Stimulated activated CD4-positive, alpha-beta T cell treated with anti-CD3 and anti-CD28 coated beads, Interleukin-2, amount 100 ng/mL, for 48 hours (primary cell): ENCODE results near the gene TBL1X.

Source experiments
- DNase-seq, 2 donors: peaks; one replicate each; pipeline ENCODE4 v3.0.0-alpha.2; 2020

The TBL1X gene

DNA sequence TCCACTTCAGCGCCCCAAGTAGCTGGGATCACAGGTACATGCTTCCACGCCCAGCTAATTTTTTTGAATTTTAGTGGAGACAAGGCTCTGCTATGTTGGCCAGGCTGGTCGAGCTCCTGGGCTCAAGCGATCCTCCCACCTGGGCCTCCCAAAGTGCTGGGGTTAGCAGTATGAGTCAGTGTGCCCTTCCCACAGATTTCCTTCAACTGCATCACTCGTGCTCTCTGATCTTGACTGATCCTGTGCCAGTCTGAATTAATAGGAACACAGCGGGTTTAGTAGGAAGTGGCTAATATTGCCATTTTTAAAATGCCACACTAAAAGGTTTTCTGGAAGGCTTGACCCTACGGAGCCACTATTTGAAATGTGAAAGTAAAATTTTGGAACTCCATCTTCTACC is 317.1 kb downstream of the TBL1X start:
- DNase-seq: no peak

DNA sequence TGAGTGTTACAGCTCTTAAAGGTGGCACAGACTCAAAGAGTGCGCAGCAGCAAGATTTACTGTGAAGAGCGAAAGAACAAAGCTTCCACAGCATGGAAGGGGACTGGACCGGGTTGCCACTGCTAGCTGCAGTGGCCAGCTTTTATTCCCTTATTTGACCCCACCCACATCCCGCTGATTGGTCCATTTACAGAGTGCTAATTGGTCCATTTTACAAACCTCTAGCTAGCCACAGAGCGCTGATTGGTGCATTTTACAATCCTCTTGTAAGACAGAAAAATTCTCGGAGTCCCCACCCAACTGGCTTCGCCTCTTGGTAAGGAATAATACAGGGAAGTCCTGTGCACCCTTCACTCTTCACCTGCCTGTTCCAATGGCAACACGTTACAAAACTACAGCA is 319.5 kb downstream of the TBL1X start:
- DNase-seq: no peak

DNA sequence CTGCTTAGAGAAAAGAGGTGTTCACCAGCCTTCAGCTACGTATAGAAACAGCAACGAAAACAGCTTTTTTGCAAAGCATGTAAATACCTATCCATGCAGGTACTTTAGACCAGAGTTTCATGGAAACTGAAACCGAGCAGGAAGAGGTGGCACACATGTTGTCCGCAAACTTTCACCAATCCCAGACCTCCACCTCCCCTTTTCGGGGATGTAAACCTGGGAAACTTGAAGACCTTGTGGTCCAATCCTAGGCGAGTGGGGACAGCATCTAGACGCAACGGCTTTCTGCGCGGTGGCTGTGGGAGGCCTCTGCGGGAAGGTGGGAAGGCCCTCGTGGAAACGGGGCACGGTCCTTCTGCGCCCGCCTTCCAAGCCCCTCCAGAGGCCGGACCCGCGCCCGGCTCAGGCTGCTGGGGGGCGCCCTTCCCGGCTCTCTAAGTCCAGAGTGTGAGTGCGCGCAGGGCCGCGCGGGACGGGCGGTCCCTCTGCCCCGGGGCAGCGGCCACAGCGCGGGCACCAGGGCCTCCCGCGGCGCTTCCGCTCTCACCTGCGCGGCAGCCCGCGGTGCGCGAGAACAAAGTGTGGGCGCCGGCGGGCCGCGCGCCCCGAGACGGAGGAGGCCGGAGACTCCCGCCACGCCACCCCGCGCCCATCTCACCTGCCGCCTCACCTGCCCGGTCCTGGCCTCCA is 320.5 kb downstream of the TBL1X start:
- DNase-seq: no peak

GRCh38 chrX:9785944-9786797 is 321.3 kb downstream of the TBL1X start, which contains the start of gene SHROOM2:
TSS of gene SHROOM2 (plus strand) at chrX:9786429. CDS start at chrX:9786546, 117 bp downstream.
- no peak for DNase-seq

GRCh38 chrX:9786798-9787635 is 322.2 kb downstream of the TBL1X start:
- DNase-seq: no peak

GRCh38 chrX:9788911-9789310 is 324.1 kb downstream of the TBL1X start:
- DNase-seq: no peak

DNA sequence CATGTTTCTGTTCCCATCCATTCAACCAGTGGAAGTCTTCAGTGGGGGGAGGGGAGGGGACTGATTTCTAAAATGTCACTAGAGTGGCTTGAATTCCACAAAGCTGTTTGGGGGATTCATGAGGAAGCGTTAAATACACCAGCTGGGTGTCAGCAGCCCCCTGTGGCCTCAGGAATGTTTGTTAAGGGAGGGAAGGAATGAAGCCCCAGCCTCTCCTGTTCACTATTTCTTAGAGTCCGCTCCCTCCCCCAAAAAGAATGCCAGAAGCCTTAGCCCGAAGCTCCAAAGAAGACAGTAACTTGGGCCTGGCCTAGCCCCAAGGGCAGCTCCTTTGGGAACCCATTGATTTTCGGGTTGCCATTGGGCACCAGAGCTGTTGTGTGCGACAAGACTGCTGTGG is 324.7 kb downstream of the TBL1X start:
- DNase-seq: no peak
